Limb (tissue), 2 donors: ENCODE data around the gene ARHGEF1.
"Not testable (repeated sequence)": the region's sequence is repeated elsewhere in the genome, so short reads cannot be mapped to it uniquely, and the experiment has no call there.

Source experiments
- DNase-seq, 2 donors: peaks; one replicate each; pipeline ENCODE4 v3.0.0-alpha.2; 2016; ENCODE audit errors: extremely low spot score in 2 of 2

Gene ARHGEF1

GRCh38 chr19:41904118-41904870 is 21.3 kb downstream of the ARHGEF1 start:
- no peak for DNase-seq

DNA sequence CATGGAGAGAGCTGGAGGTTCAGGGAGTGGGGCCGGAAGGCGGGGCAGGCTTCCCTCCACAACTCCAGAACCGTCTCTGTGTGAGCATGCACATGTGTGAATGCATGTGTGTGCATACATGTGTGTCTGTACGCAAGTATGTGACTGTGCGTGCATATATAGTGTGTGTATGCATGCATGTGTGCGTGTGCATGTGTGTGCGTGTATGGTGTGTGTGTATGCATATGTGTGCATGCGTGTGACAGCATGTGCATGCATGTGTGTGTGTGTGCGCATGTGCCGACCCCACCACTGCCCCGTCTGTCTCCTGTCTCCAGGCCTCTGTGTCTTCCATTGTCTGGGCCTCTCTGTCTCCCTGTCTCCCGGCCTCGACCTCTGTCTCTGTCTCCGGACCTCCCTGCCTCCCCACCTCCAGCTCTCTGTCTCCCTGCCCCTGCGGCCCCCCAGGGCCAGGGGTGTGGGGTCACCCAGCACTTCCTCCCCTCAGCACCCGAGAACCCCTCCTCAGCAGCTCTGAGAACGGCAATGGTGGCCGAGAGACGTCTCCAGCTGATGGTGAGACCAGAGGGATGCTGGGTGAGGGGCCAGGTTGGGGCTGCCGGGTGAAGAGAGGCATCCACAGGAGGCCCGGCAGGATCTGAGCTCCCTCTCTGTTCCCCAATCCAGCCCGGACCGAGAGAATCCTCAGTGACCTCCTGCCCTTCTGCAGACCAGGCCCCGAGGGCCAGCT is 22.5 kb downstream of the ARHGEF1 start:
- DNase-seq: no peak

GRCh38 chr19:41906271-41906670 is 23.3 kb downstream of the ARHGEF1 start:
- DNase-seq: no peak

GRCh38 chr19:41906916-41907680 is 24.1 kb downstream of the ARHGEF1 start:
- no peak for DNase-seq

- no peak for DNase-seq
Measured at GRCh38 chr19:41907994-41908615, 25.1 kb downstream of the ARHGEF1 start.

GRCh38 chr19:41908724-41909464 is 25.9 kb downstream of the ARHGEF1 start:
- DNase-seq: no peak

DNA sequence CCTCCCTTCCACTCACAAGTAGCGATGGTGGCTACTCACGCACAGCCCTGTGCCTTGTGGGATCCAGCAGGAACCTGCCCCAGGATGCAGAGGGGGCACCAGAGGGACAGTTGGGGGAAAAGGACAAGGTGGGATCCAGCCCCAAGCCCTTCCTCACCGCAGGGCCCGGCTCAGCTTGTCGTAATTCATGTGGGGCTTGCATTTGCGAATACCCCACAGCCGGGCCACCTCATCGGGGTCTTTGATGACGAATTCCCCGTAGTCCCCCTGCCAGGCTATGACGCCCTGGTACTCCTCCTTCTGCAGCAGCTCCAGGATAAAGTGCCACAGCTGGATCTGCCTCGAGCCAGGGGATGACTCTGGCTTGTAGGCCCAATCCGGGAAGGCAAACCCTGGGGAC is 26.7 kb downstream of the ARHGEF1 start:
- no peak for DNase-seq

DNA sequence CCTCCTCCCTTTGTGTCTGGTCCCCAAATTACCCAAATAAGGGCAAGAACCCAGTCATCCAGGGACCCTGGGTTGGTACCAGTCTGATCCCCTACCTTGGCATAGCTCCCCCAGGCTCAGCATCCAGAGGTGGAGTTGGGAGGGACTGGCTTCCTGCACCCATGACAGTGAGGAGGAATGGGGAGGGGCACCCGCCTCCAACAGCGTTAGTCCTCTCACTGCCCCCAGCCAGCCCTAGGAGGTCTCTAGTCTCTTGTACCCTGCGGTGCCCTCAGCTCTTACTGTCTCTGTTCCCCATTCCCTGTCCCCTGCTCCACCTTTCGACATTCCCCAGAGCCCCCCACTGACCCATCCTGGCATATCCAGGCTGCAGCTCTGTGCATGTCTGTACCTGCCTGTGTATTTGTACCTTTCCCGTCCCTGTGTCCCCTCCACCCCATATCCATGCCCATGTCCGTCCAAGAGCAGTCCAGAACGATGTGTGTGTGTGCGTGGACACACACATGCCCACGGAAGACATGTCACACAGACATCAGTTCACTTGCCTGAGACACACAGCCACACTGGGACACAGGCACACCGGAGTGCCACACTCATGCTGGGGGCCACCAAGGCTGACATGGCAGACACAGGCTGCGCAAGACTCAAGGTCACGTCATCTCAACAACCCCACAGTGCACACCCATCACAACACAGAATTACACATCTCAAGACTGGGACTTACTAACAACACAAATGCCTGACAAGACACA is 27.4 kb downstream of the ARHGEF1 start:
- no peak for DNase-seq

GRCh38 chr19:41910992-41911888 is 28.3 kb downstream of the ARHGEF1 start:
- DNase-seq: no peak

DNA sequence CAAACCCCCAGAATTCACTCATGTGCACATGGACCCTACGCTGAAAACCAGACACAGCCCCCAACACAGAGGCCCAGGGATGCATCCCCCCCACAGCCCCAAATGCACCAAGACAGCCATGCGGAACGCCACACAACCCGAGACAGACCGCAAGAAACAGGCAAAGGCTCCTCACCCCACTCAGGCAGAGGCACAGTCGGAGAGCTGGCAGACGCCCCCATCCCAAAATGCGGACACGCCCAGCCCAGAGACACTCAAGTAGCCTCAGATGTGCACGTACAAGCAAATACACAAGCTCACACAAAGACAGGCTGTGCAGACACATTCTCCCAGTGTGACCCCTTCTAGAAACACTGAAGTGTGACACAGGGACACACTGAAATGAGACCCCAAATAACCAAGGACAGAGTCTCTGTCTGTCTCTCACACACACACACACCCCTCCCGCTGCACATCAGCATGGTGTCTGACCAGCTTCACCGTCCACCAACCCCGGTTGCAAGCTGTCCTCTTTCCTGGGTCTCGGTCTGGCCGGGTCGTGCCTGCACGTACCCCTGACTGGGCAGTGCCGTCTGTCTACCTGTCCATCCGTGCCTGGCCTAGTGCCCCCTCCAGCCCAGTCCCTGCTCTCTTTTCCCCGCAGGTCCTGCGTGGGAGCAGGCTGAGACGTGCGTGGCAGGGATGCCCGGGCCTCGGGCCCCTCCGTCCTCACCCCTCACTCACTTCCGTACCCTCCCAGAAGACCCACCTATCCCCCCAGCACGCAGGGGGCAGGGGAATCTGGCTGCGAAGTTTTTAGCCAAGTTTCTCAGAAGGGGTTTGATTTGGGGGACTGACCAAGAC is 29.1 kb downstream of the ARHGEF1 start:
- no peak for DNase-seq

DNA sequence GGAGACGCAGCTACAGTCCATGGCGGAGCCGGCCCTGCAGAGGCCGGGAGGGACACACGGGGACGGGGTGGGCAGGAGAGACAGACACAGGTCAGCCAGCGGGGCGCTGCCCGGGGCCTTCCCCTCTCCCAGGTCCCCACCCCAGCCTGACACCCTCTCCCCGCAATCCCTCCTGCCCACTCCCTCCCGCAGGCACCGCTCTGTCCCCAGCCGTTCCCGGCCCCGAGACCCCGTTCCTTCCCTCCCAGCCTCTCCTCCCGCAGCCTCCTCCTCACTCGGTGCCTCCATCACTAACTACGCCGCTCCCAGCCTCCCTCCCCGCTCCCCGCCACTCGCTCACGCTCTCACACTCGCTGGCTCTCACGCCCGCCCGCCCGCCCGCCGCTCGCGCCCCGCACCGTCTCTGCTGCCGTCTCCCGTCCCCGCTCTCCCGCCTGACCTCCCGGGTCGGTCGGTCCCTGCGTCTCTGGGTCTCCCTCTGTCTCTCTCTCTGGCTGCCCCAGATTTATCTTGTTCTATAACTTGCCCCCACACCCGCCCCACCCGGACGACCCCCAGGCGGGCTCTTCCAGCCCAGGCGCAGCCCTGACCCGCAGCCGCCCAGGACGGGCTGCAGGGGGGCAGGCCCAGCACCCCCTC is 30.0 kb downstream of the ARHGEF1 start:
- DNase-seq: no peak

GRCh38 chr19:41913538-41914423 is 30.8 kb downstream of the ARHGEF1 start:
- DNase-seq: no peak

DNA sequence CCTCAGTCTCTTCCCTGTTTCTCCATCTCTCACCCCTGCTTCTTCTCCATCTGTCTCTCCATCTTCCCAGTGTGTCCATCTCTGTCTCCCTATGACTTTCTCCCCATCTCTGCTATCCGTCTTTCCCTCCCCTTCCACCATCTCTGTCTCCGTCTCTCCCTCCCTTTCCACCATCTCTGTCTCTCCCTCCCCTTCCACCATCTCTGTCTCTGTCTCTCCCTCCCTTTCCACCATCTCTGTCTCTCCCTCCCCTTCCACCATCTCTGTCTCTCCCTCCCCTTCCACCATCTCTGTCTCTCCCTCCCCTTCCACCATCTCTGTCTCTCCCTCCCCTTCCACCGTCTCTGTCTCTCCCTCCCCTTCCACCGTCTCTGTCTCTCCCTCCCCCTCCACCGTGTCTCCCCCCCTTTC is 31.4 kb downstream of the ARHGEF1 start:
- DNase-seq: not testable (repeated sequence)

DNA sequence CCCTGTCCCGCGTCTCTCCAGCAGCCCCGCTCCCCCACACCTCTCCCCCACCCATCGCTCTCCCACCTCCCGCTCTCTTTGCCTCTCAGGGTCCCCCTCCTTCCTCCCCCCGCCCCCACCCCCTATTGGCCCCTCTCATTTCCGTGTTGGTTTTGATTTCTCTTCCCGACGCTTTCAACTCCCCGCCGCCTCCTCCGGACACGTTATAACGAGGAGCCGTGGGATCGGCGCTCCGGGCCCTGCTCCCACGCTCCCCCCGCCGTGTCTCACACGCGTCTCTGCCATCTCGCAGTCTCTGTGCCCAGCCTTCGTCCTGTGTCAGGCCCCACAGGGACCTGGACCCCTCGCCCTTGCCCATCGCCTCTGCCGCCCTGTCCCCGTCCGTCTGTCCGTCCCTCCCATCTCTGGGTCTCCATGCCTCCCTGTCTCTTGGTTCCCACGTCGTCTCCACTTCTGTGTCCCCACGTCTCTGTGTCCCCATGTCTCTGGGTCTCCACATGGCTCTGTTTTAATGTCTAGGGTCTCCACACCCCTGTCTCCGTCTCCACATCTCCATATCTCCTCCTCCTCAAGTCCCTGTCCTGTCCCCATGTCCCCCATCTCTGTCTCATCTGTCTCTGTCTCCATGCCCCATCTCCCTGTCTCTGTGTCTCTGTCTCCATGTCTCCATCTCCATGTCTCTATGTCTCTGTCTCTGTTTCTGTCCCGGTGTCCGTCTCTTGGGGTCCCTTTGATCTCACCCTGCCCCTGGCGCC is 32.2 kb downstream of the ARHGEF1 start:
- DNase-seq: no peak

GRCh38 chr19:41915776-41916414 is 32.9 kb downstream of the ARHGEF1 start:
- DNase-seq: no peak

- DNase-seq: no peak
Measured at GRCh38 chr19:41917676-41918075, 34.7 kb downstream of the ARHGEF1 start.
